Nephron (organoid): Measurements from ENCODE around the gene RAB5IF.

Experiments
- H3K27ac Mint-ChIP-seq, 3 experiments: 2 replicates each; pipeline ENCODE4 v1.8.0; 2020; ENCODE audit warnings: mixed read lengths in 3 of 3, mild to moderate bottlenecking in 2 of 3, moderate library complexity in 1 of 3
- H3K27me3 Mint-ChIP-seq: 2 replicates; pipeline ENCODE4 v1.8.0; 2021; ENCODE audit warnings: low read depth, mild to moderate bottlenecking, moderate library complexity, mixed read lengths
- H3K36me3 Mint-ChIP-seq: 2 replicates; pipeline ENCODE4 v1.8.0; 2020; ENCODE audit warnings: low read depth, mixed read lengths
- H3K4me1 Mint-ChIP-seq: 2 replicates; pipeline ENCODE4 v1.8.0; 2020; ENCODE audit warnings: mixed read lengths
- H3K4me3 Mint-ChIP-seq, 3 experiments: 2 replicates each; pipeline ENCODE4 v1.8.0; 2020; ENCODE audit warnings: mild to moderate bottlenecking in 3 of 3, mixed read lengths in 3 of 3, moderate library complexity in 2 of 3
- H3K9me3 Mint-ChIP-seq: 2 replicates; pipeline ENCODE4 v1.8.0; 2020; ENCODE audit warnings: mixed read lengths
- CTCF ChIP-seq, 3 experiments: fragments of 200-600 bp; sonication (generic); IDR thresholded peaks; one replicate each; pipeline ENCODE4 v1.5.0; 2021; ENCODE audit warnings: antibody characterized with exemption in 3 of 3; ENCODE audit not compliant: unreplicated experiment in 3 of 3

RAB5IF gene

GRCh38 chr20:36645353-36645752 is 39.8 kb downstream of the RAB5IF start:
- Mint-ChIP-seq H3K4me1 (no peaks in the 10 kb centered on the region), H3K9me3 (no peaks in the 10 kb centered on the region), H3K27ac (no peak overlapping the region), H3K27me3 (no peaks in the 10 kb centered on the region), H3K4me3 (no peak overlapping the region), H3K36me3 (no peaks in the 10 kb centered on the region)
- TF ChIP-seq CTCF (IDR thresholded peaks at IDR 0.05; ENCODE audit: unreplicated experiment in 3 of 3) = no peak

GRCh38 chr20:36645998-36646397 is 40.4 kb downstream of the RAB5IF start, which contains the start of gene SLA2:
SLA2 (minus strand) TSS chr20:36646196; CDS start chr20:36641335, 4,861 bp downstream.
- Mint-ChIP-seq H3K27ac (peak within 1 kb of the TSS; percentile 75 to 77 (median 75)), H3K27me3 (no peaks in the 10 kb centered on the region), H3K4me3 (no peak within 1 kb of the TSS), H3K36me3 (no peaks in the 10 kb centered on the region), H3K4me1 (no peaks in the 10 kb centered on the region), H3K9me3 (no peaks in the 10 kb centered on the region)
- TF ChIP-seq CTCF (IDR thresholded peaks at IDR 0.05; ENCODE audit: unreplicated experiment in 3 of 3) = no peak

- no peaks in the 10 kb centered on the region for H3K27me3 Mint-ChIP-seq
- no peaks in the 10 kb centered on the region for H3K9me3 Mint-ChIP-seq
- no peak overlapping the region for H3K4me3 Mint-ChIP-seq
- no peak for TF ChIP-seq CTCF (IDR thresholded peaks at IDR 0.05; ENCODE audit: unreplicated experiment in 3 of 3)
- H3K36me3 Mint-ChIP-seq = peaks cover 4% of the 10 kb centered on the region
- no peaks in the 10 kb centered on the region for H3K4me1 Mint-ChIP-seq
- H3K27ac Mint-ChIP-seq = peak overlapping the region; percentile 75 to 77 (median 75)
Observed at GRCh38 chr20:36646678-36647077, 41.1 kb downstream of the RAB5IF start.

- Mint-ChIP-seq H3K9me3 (no peaks in the 10 kb centered on the region), H3K27me3 (no peaks in the 10 kb centered on the region), H3K27ac (peak overlapping the region; percentile 75 to 77 (median 75)), H3K4me1 (no peaks in the 10 kb centered on the region), H3K4me3 (no peak overlapping the region), H3K36me3 (peaks cover 4% of the 10 kb centered on the region)
- TF ChIP-seq CTCF (IDR thresholded peaks at IDR 0.05; ENCODE audit: unreplicated experiment in 3 of 3) = no peak
Observed at GRCh38 chr20:36647196-36648121, 41.9 kb downstream of the RAB5IF start.

GRCh38 chr20:36653456-36653855 is 47.9 kb downstream of the RAB5IF start:
- no peaks in the 10 kb centered on the region for H3K27me3 Mint-ChIP-seq
- no peak overlapping the region for H3K27ac Mint-ChIP-seq
- no peak for TF ChIP-seq CTCF (IDR thresholded peaks at IDR 0.05; ENCODE audit: unreplicated experiment in 3 of 3)
- H3K4me1 Mint-ChIP-seq = no peaks in the 10 kb centered on the region
- peaks cover 16% of the 10 kb centered on the region for H3K36me3 Mint-ChIP-seq
- no peak overlapping the region for H3K4me3 Mint-ChIP-seq
- H3K9me3 Mint-ChIP-seq = no peaks in the 10 kb centered on the region

GRCh38 chr20:36654506-36654905 is 48.9 kb downstream of the RAB5IF start:
- H3K27me3 Mint-ChIP-seq = no peaks in the 10 kb centered on the region
- no peak overlapping the region for H3K4me3 Mint-ChIP-seq
- peaks cover 17% of the 10 kb centered on the region for H3K36me3 Mint-ChIP-seq
- H3K9me3 Mint-ChIP-seq = no peaks in the 10 kb centered on the region
- no peak overlapping the region for H3K27ac Mint-ChIP-seq
- no peak for TF ChIP-seq CTCF (IDR thresholded peaks at IDR 0.05; ENCODE audit: unreplicated experiment in 3 of 3)
- no peaks in the 10 kb centered on the region for H3K4me1 Mint-ChIP-seq
